ENCODE measurements around the gene KIF26A.

Gene KIF26A

GRCh38 chr14:104158827-104159798, 20.7 kb downstream of the KIF26A start:
- DNase-seq (ENCODE audit: low spot score): no peak

- DNase-seq (ENCODE audit: low spot score): no peak
Measured at GRCh38 chr14:104159990-104160389, 21.6 kb downstream of the KIF26A start.

GRCh38 chr14:104161602-104162367, 23.4 kb downstream of the KIF26A start:
- no peak for DNase-seq (ENCODE audit: low spot score)

- DNase-seq (ENCODE audit: low spot score): no peak
Measured at GRCh38 chr14:104162495-104162894, 24.1 kb downstream of the KIF26A start.

GRCh38 chr14:104163541-104163940, 25.2 kb downstream of the KIF26A start:
- no peak for DNase-seq (ENCODE audit: low spot score)

- no peak for DNase-seq (ENCODE audit: low spot score)
Measured at GRCh38 chr14:104164041-104164440, 25.7 kb downstream of the KIF26A start.

GRCh38 chr14:104164512-104164911, 26.1 kb downstream of the KIF26A start:
- DNase-seq (ENCODE audit: low spot score): no peak

- no peak for DNase-seq (ENCODE audit: low spot score)
Measured at GRCh38 chr14:104166698-104167097, 28.3 kb downstream of the KIF26A start.

- no peak for DNase-seq (ENCODE audit: low spot score)
Measured at GRCh38 chr14:104168603-104169002, 30.2 kb downstream of the KIF26A start.

GRCh38 chr14:104169005-104169698, 30.8 kb downstream of the KIF26A start:
- no peak for DNase-seq (ENCODE audit: low spot score)

- no peak for DNase-seq (ENCODE audit: low spot score)
Measured at GRCh38 chr14:104169699-104170479, 31.5 kb downstream of the KIF26A start.

GRCh38 chr14:104171029-104171697, 32.8 kb downstream of the KIF26A start:
- DNase-seq (ENCODE audit: low spot score): no peak

- DNase-seq (ENCODE audit: low spot score): no peak
Measured at GRCh38 chr14:104171895-104172294, 33.5 kb downstream of the KIF26A start.

- no peak for DNase-seq (ENCODE audit: low spot score)
Measured at GRCh38 chr14:104172349-104172748, 34.0 kb downstream of the KIF26A start.

- DNase-seq (ENCODE audit: low spot score): no peak
Measured at GRCh38 chr14:104172880-104173279, 34.5 kb downstream of the KIF26A start.

GRCh38 chr14:104174051-104174450, 35.7 kb downstream of the KIF26A start:
- DNase-seq (ENCODE audit: low spot score): no peak

- no peak for DNase-seq (ENCODE audit: low spot score)
Measured at GRCh38 chr14:104175041-104175440, 36.7 kb downstream of the KIF26A start.

GRCh38 chr14:104175811-104176210, 37.4 kb downstream of the KIF26A start:
- no peak for DNase-seq (ENCODE audit: low spot score)

- no peak for DNase-seq (ENCODE audit: low spot score)
Measured at GRCh38 chr14:104176611-104177010, 38.2 kb downstream of the KIF26A start.

GRCh38 chr14:104177411-104177810, 39.0 kb downstream of the KIF26A start:
- no peak for DNase-seq (ENCODE audit: low spot score)

- DNase-seq (ENCODE audit: low spot score): no peak
Measured at GRCh38 chr14:104178279-104178678, 39.9 kb downstream of the KIF26A start.
